Measurements from ENCODE around the gene MTA2.

The MTA2 gene

GRCh38 chr11:62547691-62548281 is 53.9 kb downstream of the MTA2 start:
- DNase-seq (ENCODE audit: low read depth in 1 of 2, low spot score in 1 of 2): no peak

DNA sequence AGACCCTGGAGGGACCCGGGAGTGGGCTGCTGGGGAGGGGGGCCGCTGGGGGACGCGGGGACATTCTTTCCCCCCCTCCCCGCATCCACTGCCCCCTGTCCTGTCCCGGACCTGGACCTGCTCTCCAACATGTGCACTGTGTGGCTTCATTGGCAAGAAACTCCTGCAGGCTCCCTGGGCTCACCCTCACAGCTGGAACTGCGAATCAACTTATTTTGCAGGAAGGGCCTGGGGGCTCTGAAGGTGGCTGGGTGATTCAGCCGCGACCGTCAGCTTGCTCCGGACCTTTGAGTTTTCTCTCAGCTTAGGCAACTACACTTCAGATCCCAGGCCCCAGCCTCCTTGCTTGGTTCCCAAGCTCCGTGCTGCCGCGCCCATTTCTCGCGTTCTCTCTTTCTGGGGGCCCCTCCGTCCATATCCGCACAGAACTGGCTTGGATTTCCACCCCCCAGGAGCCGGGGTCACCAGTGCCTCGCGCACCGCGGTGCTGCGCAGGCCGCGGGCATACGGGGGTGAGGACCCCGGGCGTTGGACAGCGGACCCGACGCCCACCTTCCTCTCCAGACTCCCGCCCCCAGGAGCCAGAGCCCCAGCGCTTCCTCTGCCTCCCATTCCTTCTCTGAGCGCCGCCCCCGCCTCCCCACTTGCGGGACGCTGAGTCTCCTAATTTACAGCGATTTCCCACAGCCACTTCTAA is 54.6 kb downstream of the MTA2 start:
- DNase-seq (ENCODE audit: low read depth in 1 of 2, low spot score in 1 of 2): no peak

- peak in 1 of 2 donors; percentile 43 for DNase-seq (ENCODE audit: low read depth in 1 of 2, low spot score in 1 of 2)
These were observed 55.3 kb downstream of the MTA2 start, which contains the start of gene AHNAK for GRCh38 chr11:62546244-62546928. Gene AHNAK (minus strand): TSS chr11:62546806. CDS start chr11:62536098, 10,708 bp downstream.

DNA sequence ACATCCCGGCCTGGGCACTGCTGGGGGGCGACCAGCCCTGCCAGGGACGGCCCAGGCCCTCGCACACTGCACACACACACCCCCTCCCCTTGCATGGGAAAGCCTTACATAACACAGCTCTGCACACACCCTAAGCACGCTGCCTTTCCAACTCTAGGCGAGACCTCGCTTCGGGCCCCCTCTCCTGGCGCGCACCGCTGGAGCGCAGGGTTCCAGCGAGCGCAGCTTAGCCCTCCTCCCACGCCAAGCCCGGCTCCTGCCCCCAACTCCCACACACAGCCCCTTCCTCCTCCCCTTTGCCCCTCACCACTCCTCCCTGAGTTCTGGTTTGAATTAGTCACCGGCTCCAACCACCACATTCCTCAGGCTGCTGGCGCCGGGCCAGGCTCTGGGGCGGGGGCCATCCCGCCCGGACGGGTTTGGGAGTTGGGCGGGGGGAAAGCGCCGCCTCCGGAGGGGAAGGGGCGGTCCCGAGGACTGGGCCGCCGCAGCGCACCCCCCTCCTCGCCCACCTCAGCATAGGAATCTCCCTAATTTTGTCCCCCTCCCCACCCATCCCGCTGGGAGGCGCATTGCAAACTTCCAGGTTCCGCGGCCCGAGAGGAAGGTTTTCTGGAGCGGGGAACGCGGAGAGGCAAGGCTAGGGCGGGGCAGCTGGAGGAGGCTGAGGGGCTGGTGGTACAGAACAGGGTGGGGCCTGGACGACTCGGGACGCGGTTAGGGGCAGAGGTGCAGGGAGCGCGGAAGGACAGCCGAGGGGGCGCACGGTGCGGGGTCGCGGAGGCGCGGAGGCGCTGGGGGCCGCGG is 56.0 kb downstream of the MTA2 start:
- no peak for DNase-seq (ENCODE audit: low read depth in 1 of 2, low spot score in 1 of 2)

GRCh38 chr11:62544581-62545436 is 56.9 kb downstream of the MTA2 start:
- DNase-seq (ENCODE audit: low read depth in 1 of 2, low spot score in 1 of 2): no peak

DNA sequence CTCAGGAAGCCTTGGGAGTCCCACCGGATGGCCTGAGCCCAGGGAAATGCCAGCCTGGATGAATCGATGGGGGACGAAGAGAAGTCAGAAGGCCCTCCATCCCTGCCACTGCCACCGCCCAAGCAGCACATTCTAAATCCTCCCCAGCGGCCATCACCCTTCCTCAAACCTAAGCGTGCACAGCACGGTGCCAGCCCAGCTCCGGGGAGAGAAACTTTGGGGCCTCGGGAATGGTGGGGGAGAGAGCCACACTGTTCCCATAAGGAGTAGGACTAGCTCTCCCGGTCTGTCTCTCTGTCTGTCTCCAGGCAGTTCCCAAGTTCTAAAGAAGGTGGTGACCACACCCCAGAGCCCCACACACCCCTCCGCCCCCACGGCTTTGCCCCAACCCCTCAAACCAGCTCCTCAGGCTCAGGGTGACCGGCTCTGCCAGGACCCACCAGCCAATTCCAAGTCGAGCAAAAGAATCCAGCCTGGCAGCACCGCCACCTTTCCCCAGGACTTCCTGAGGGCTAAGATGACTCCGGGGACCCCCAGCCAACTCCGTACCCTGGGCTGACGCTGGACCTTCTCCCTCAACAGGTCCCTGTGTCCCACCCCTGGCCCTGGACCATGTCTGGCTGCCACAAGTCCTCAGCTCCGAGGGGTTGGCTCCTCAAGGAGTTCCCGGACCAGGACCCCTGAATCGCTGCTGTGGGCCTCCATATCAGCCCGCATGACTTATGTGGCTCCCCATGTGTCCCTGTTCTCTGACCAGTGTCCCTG is 57.8 kb downstream of the MTA2 start:
- DNase-seq (ENCODE audit: low read depth in 1 of 2, low spot score in 1 of 2): no peak
